ENCODE data around the gene EDDM3A. TPM values are rescaled to one million over a fixed set of nuclear protein-coding genes. Genes with fewer than 3 reads are reported as not detected.

EDDM3A gene
- total and polyA plus RNA-seq, 5 donors from 2014 or later: not detected

Other genes starting within 250 kb of the EDDM3A start
- gene RNASE10, start 240.3 kb upstream of the EDDM3A start, total RNA-seq: not detected
- under 1 TPM in 1 of 4 donors, not detected in 3; 0.33 TPM for gene RNASE10, start 240.3 kb upstream of the EDDM3A start, polyA plus RNA-seq
- gene RNASE9, start 184.8 kb upstream of the EDDM3A start, total RNA-seq: not detected
- not detected for gene RNASE9, start 184.8 kb upstream of the EDDM3A start, polyA plus RNA-seq
- gene RNASE11, start 157.9 kb upstream of the EDDM3A start, total RNA-seq: not detected
- not detected for gene RNASE11, start 157.9 kb upstream of the EDDM3A start, polyA plus RNA-seq
- not detected for gene RNASE12, start 154.5 kb upstream of the EDDM3A start, total RNA-seq
- not detected for gene RNASE12, start 154.5 kb upstream of the EDDM3A start, polyA plus RNA-seq
- not detected for gene OR6S1, start 104.2 kb upstream of the EDDM3A start, total RNA-seq
- gene OR6S1, start 104.2 kb upstream of the EDDM3A start, polyA plus RNA-seq: not detected
- 0.17 TPM for gene RNASE4, start 61.3 kb upstream of the EDDM3A start, total RNA-seq
- gene RNASE4, start 61.3 kb upstream of the EDDM3A start, polyA plus RNA-seq: 1 to 10 TPM in 3 of 4 donors, under 1 TPM in 1; 0.75 to 4.1 (median 2.9) TPM
- 0.62 TPM for gene ANG, start 57.1 kb upstream of the EDDM3A start, total RNA-seq
- 1 to 10 TPM in 2 of 4 donors, under 1 TPM in 2; 0.59 to 2.3 (median 1.1) TPM for gene ANG, start 57.1 kb upstream of the EDDM3A start, polyA plus RNA-seq
- gene EDDM3B, start 22.5 kb downstream of the EDDM3A start, total RNA-seq: not detected
- gene EDDM3B, start 22.5 kb downstream of the EDDM3A start, polyA plus RNA-seq: not detected
- 1.3 TPM for gene RNASE6, start 35.4 kb downstream of the EDDM3A start, total RNA-seq
- 1 to 10 TPM in 2 of 4 donors, under 1 TPM in 2; 0.24 to 6.3 (median 0.95) TPM for gene RNASE6, start 35.4 kb downstream of the EDDM3A start, polyA plus RNA-seq
- not detected for gene RNASE1, start 57.0 kb downstream of the EDDM3A start, total RNA-seq
- gene RNASE1, start 57.0 kb downstream of the EDDM3A start, polyA plus RNA-seq: not detected
- not detected for gene RNASE3, start 145.5 kb downstream of the EDDM3A start, total RNA-seq
- not detected for gene RNASE3, start 145.5 kb downstream of the EDDM3A start, polyA plus RNA-seq
- not detected for gene RNASE2, start 209.6 kb downstream of the EDDM3A start, total RNA-seq
- under 1 TPM in 2 of 4 donors, not detected in 2; 0.29 to 0.70 TPM for gene RNASE2, start 209.6 kb downstream of the EDDM3A start, polyA plus RNA-seq
- 75.9 TPM for gene METTL17, start 244.1 kb downstream of the EDDM3A start, total RNA-seq
- gene METTL17, start 244.1 kb downstream of the EDDM3A start, polyA plus RNA-seq: 10 to 100 TPM; 37.3 to 52.2 (median 42.8) TPM

Measured in CD4-positive, CD25-positive, alpha-beta regulatory T cell (primary cell).